Stimulated activated CD8-positive, alpha-beta memory T cell treated with anti-CD3 and anti-CD28 coated beads, Interleukin-7, amount 100 ng/mL, for 24 hours (primary cell): ENCODE data around the gene CAPN5.
A peak's percentile ranks its signal among the peaks of the same experiment; 100 is the strongest.

Experiments
- DNase-seq: peaks from one replicate; pipeline ENCODE4 v3.0.0-alpha.2; 2020; ENCODE audit warnings: low read depth

The CAPN5 gene

DNA sequence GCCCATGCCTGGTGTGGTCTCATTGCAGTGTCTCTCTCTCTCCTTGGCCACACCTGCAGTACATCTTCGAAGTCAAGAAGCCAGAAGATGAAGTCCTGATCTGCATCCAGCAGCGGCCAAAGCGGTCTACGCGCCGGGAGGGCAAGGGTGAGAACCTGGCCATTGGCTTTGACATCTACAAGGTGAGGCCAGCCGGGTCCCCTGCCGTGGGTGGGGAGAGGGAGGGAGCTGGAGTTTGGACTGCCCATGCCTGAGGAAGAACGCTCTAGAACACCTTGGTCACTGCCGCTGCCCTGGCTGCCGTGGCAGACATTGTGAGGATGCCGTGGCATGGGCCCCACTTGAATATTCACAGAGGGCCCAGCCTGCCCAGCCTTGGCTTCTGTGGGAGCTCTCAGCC lies 52.2 kb downstream of the CAPN5 start:
- DNase-seq: no peak

DNA sequence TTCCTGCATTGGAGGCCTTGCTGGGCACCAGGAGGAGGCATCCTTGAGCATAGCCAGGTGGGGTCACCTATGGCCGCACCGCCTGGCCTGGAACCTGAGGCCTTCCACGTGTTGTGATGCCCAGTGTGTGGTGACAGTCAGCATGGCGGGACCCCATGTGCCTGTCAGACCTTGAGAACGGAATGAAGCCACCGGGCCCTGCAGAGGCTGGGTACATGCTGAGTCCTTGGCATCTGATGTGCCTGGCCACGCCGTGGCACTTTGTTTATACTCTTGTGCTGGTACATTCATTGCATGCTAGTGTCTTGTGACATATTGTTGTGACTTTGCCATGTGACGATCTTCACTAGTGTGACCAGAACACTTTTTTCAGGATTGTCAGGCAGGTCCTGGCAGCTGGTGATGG lies 52.8 kb downstream of the CAPN5 start:
- no peak for DNase-seq

DNA sequence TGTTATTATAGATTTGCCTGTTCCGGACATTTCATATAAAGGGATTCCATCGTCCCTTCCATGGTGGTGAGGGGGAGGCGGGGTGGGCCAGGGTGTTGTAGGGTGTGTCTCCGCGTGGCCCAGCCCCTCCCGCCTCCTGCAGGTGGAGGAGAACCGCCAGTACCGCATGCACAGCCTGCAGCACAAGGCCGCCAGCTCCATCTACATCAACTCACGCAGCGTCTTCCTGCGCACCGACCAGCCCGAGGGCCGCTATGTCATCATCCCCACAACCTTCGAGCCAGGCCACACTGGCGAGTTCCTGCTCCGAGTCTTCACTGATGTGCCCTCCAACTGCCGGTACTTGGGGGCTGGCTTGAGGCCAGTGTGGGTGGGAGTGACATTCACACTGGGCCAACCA lies 53.8 kb downstream of the CAPN5 start:
- DNase-seq: no peak

DNA sequence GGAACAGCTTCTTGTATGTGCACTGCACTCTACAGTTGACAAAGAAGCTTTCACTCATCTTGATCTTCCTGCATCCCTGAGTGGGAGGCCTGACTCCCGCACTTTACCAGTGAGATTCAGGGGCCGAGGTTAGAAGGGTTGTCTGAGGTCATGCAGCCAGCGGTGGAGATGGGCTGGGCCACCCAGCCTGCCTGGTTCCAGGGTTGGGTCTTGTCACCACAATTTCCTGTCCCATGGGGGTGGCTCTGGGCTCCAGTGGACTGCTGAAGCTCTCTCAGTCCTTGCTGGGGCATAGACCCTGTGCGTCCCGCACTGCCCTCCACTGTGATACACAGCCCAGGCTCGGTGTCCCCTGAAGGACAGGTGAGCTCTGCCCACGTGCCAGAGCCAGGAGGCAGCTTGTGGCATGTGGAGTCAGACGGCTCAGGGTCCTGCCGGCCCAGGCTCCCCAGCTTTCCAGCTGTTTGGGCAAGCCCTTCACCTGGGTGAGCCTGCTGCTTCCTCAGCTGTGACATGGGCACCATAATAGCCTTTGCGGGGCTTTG lies 54.4 kb downstream of the CAPN5 start:
- DNase-seq: no peak

DNA sequence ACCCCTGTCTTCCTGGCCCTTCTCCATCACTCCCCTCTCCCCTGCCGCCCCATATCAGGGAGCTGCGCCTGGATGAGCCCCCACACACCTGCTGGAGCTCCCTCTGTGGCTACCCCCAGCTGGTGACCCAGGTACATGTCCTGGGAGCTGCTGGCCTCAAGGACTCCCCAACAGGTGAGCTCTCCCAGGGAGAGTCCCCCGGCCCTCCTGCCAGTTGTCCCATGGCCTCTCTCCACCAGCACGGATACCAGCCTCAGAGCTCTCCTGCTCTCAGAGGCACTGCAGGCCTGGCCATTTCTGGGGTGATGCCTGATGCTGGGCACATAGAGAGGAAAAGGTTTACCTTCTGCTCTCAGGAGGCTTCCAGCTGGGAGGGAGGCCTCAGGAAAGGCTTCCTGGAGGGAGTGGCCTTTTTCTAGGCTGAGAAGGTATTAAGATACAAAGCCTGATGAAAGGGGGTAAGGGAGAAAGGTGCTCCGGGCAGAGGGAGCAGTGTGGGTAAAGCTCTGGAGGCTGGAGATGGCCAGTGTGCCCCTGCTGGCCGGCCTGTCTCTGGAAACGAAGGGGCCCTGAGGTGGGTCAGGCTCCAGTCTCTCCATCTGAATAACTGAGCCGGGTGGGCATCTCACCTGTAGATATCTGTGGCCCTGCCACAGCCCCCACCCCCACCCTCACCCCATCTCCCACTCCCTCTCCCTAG lies 55.3 kb downstream of the CAPN5 start:
- no peak for DNase-seq

DNA sequence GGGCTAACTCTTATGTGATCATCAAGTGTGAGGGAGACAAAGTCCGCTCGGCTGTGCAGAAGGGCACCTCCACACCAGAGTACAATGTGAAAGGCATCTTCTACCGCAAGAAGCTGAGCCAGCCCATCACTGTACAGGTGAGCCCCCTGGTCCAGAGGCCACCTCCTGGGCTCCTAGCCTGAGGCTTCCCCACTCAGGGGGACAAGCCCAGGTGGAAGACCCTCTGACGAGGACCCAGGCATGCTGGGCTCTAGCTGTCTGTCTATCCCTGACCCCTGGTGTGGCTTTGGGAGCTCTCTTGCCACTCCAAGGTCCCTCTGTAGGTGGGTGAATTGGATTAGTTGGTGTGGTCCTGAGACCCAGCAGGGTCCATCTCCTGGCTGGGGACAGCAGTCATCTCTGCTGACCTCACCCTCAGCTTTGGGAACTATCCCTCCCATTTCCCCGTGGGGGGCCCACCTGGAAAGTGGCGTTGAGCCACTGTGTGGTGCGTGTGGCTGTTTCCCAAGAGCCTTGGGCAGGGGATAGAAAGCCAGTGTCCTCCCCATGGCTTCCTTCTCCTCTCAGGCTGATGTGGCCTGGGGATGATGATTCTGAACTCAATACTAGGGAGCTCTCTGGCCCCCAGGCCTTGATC lies 55.9 kb downstream of the CAPN5 start:
- no peak for DNase-seq

DNA sequence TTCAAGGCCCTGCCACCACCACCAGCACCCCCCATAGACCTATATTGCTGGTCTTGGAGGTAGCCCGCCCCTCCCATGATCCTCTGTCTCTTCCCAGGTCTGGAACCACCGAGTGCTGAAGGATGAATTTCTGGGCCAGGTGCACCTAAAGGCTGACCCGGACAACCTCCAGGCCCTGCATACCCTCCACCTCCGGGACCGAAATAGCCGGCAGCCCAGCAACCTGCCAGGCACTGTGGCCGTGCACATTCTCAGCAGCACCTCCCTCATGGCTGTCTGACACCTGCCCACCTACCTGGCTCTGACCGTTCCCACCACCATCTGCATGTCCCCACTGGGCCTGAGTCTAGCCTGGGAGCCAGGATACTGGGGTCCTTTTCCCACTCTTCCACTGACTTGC lies 56.8 kb downstream of the CAPN5 start:
- DNase-seq: no peak

DNA sequence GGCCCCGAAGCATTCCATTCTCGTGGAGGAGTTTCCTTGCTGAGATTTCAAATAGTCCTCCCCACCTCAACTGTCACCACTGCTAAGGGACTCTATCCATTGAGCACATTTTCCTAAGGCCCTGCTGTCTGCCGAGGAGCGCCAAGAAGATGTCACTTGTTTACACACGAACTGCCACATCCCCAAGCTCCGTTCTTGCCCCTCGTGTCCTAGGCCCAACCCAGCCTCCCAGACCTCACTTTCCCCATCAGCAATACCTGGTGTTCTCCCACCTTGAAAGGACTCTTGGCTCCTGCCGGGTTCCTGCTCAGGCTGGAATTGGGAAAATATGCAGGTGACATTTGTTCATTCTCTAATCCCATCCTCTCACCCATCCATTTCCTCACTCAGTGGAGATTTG lies 57.3 kb downstream of the CAPN5 start:
- no peak for DNase-seq

DNA sequence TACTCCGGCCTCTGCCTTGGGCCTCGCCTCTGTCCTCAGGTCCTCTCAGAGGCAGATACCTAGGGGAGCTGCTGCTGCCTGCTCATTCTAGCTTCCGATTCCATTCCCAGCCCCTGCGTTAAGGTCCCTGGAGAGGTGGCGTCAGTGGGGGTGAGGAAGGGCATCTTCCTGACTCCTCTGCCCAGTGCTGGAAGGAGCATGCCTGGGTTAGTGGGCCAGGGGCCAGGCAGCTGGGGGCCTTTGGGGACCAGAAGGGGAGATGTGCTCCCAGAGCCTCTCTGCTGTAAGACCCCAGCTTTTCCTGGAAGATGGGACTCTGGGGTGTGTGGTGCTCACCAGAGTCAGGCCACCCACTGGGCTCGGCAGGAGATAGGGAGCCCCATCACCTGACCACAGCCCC lies 57.7 kb downstream of the CAPN5 start:
- no peak for DNase-seq

DNA sequence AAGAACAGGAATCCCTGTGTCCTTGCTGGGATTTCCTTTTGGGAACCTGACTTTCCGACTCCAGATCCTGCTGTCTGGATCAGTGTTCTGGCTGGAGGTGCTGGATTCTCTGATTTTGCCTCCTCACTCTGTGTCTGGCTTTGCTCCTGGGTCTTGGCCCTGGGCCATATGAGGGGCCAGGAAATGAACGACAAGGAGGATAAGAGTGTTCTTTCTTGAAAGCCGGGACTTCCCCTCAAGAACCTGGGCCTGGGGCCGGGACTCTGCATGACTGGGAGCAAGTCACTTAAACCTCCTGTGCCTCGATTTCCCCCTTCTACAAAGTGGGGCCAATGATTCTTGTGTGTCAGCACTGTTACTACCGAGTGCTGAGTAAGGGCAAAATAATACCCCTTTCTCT lies 58.4 kb downstream of the CAPN5 start:
- no peak for DNase-seq

DNA sequence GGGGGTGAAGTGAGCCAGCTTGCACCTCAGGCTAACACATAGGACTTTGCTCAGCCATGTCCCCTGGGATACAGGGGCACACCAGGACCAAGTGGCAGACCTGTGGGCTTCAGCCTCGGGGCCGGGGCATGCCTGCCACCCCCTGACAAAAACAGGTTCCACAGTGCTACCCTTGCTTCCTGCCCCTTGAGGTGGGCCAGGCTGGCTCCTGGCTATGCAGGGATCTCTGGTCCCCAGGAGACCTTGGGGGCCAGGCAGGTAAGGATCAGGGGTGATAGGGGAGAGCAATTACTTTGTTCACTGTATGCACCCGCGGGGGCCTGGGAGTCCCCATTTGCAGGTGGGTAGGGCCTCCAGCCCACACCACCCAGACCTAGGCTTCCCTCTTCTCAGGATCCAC lies 58.9 kb downstream of the CAPN5 start:
- DNase-seq: no peak

DNA sequence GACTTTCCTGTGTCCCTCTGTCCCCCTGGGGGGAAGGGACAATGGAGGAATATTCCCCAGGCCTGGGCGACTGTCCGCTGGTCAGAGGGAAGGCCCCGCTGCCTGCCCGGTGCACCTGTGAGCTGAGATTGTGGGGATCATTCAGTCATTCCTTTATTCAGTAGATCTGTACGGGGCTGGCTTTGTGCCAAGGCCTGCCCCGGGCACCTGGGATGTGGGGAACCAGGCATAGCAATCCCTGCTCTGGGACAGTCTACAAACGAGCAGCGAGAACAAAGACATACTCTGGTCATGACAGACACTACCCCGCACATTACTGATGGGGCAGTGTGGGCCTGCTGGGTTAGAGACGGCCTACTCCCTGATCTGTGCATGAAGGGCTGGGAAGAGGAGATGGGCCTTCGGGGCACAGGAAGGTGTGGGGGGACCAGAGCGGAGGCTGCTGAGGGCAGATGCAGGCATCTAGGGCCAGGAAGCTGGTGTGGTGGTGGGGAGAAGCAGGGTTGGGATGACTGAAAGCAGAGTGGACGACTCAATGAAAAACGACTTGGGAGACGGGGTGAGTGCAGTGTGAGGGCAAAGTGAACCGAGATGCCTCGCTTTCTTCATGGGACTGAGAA lies 59.5 kb downstream of the CAPN5 start:
- DNase-seq: no peak

DNA sequence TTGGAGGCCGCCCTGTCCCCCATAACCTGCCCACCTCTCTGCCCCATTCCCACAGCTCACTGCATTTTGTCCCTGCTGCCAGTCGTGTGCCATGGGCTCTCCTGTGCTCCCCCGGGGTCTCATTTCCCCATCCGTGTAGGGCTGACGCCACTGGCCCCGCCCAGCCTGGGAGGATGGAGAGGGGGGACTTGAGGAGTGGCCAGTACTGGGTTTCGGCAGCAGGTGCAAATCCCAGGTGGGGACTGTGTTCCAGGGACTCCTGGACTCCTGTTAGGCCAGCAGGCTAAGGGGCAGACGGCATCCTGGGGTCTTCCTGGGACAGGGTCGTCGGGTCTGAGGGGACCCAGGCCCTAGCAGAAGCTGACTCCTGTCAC lies 60.1 kb downstream of the CAPN5 start:
- DNase-seq: no peak

DNA sequence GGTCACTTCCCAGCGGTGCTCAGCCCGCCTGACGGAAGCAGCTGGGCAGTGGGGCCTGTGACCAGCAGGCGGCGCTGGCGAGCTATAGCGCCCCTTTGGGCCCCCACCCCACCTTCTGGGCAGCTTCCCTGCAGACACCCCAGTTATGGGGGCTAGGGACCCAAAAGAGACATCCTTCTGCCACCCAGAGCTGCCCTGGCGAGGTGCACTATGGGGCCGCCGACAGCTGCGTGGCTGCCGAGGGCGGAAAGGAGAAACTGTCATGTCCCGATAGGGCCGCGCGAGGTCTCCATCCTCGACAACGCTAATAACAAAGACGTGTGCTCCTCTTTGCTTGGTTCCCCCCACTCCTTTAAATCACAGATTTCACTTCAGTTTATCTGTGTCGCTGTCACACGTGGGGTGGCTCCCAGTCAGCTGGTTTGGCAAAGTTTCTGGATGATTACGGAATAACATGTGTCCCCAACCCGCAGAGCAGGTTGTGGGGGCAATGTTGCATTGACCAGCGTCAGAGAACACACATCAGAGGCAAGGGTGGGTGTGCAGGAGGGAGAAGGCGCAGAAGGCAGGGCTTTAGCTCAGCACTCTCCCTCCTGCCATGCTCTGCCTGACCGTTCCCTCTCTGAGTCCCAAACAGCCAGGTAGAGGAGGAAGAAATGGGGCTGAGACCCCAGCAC lies 60.6 kb downstream of the CAPN5 start:
- peak; percentile 35 for DNase-seq

DNA sequence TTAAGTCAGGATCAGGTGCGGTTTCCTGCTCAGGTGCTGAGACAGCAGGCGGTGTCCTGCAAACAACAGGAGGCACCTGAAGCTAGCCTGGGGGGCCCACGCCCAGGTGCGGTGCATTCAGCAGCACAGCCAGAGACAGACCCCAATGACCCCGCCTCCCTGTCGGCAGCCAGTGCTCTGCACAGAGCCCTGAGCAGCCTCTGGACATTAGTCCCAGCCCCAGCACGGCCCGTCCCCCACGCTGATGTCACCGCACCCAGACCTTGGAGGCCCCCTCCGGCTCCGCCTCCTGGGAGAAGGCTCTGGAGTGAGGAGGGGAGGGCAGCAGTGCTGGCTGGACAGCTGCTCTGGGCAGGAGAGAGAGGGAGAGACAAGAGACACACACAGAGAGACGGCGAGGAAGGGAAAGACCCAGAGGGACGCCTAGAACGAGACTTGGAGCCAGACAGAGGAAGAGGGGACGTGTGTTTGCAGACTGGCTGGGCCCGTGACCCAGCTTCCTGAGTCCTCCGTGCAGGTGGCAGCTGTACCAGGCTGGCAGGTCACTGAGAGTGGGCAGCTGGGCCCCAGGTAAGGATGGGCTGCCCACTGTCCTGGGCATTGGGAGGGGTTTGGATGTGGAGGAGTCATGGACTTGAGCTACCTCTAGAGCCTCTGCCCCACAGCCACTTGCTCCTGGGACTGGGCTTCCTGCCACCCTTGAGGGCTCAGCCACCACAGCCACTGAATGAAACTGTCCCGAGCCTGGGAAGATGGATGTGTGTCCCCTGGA lies 61.3 kb downstream of the CAPN5 start, which contains the start of gene MYO7A:
Gene MYO7A (plus strand): TSS at position 327 of the 772 bp plus-strand sequence. CDS start 2,389 bp downstream, outside the sequence.
- DNase-seq: no peak

DNA sequence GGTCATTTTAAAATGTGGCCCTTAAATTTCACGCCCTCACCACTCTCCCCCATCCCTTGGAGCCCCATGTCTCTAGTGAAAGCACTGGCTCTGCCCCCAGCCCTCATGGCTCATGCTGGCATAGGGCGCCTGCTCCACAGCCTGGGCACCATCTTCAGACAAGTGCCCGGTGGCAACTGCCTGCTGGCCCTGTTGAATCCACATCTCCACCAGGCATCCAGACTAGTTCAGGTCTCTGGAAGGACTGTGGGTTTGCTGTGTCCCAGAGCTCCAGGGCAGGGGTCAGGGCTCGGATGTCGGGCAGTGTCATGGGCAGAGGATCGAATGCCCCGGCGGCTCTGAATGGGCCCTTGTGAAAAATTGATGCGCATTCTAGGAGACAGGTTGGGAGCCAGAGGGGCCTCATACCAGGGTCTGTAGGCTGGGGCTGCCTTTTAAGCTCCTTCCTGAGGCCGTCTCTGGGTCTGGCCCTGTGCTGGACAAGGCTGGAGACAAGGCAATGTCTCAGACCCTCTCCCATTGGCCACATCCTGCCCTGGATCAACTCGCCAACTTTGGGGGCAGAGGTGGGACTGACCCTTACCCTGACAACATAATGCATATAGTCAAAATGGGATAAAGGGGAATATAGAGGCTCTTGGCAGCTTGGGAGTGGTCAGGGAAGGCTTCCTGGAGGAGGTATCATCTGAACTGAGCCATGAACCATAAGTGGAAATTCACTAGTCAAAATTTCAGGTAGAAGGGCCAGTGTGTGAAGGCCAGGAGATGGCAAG lies 62.5 kb downstream of the CAPN5 start:
- no peak for DNase-seq

DNA sequence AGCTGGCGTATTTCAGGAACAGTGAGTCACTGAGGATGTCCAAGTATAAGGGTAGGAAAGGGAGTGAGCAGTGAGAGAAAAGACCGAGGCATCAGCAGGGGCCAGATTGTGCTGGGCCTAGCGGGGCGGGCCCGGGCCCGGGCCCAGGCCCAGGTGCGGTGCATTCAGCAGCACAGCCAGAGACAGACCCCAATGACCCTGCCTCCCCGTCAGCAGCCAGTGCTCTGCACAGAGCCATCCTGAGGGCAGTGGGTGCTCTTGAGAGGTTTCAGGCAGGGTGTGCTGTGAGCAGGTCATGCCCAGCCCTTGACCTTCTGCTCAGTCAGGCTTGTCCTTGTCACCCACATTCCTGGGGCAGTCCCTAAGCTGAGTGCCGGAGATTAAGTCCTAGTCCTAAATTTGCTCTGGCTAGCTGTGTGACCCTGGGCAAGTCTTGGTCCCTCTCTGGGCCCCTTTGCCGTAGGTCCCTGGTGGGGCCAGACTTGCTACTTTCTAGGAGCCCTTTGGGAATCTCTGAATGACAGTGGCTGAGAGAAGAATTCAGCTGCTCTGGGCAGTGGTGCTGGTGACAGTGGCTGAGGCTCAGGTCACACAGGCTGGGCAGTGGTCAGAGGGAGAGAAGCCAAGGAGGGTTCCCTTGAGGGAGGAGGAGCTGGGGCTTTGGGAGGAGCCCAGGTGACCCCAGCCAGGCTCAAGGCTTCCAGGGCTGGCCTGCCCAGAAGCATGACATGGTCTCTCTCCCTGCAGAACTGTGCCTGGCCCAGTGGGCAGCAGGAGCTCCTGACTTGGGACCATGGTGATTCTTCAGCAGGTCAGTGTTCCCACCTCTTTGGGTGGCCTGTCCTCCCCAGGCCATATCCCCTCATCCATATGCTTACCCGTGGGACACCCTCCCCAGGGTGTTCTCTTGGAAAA lies 63.3 kb downstream of the CAPN5 start:
- DNase-seq: no peak

DNA sequence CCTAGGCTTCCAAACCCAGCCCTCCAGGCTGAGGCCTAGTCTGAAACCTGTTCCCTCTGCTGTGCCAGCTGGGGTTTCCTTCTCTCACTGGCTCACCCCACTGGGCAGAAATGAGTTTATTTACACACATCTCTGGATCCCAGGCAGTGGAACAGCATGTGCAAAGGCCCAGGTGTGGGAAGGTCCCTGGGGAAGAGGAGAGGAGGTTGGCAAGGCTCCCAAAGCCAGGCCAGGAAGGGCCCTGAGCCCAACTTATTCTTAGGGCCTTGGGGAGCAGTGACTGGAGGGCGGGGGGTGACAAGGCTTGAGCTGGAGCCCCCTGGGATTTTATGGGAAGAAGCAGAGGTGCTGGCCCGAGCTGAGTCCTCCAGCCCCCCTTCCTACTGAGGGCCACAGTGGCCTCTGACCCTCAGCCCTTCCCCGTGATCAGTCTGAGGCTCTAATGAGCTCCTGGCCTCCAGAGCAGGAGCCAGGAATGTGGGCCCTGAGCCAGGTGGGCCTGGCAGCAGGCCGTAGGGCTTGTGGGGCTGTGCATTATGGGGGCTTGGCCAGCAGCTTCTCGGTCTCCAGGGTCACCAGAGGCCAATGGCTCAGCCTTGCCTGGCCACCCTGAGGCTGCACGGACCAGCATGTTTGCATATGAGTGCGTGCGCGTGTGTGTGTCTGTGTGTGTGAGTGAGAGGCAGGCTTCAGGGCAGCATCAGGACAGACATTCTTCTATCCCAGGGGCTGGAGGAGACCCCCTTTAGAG lies 64.2 kb downstream of the CAPN5 start:
- DNase-seq: no peak

DNA sequence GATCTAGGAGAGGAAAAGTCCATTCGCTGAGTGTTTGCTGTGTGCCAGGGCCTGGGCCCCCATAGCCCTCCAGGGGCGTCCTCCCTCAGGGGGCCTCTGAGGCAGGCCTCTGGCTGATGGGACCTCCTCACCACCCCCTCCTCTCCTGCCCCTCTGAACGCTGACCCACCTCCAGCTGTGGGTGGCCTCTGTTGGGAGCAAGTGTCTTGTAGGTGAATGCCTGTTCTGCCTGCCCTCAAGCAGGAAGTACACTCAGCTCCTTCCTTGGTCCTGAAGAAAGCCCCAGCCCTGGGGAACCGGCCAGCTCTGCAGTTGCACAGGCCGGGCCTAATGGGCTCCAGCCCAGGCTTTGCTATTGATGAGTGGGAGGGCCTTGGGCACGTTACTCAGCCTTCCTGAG lies 64.8 kb downstream of the CAPN5 start:
- DNase-seq: no peak
